Ishikawa (cell line): ENCODE results near the gene IFI44L.

Source experiments
- EP300 ChIP-seq: IDR thresholded peaks from 2 replicates; pipeline ENCODE4 v1.6.1; 2012; ENCODE audit warnings: borderline replicate concordance
- RAD21 ChIP-seq: IDR thresholded peaks from 2 replicates; pipeline ENCODE4 v1.6.1; 2012; ENCODE audit warnings: low read depth
- REST ChIP-seq: IDR thresholded peaks from 2 replicates; pipeline ENCODE4 v1.6.1; 2012; ENCODE audit warnings: low read depth, mild to moderate bottlenecking
- TAF1 ChIP-seq: IDR thresholded peaks from 2 replicates; pipeline ENCODE4 v1.6.1; 2012; ENCODE audit warnings: low read depth, mild to moderate bottlenecking
- TF ChIP-seq, protein P1 (sequence below): IDR thresholded peaks from 2 replicates; pipeline ENCODE4 v1.6.1; 2012

- TF ChIP-seq EP300 (no peak), TAF1 (no peak), RAD21 (no peak), REST (no peak)
- TF ChIP-seq, protein P1, sequence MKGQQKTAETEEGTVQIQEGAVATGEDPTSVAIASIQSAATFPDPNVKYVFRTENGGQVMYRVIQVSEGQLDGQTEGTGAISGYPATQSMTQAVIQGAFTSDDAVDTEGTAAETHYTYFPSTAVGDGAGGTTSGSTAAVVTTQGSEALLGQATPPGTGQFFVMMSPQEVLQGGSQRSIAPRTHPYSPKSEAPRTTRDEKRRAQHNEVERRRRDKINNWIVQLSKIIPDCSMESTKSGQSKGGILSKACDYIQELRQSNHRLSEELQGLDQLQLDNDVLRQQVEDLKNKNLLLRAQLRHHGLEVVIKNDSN, result no peak
Measured at GRCh38 chr1:78677788-78678187, 57.5 kb downstream of the IFI44L start.
